ENCODE data around the gene ATG7. TPM values are rescaled to one million over a fixed set of nuclear protein-coding genes. Genes with fewer than 3 reads are reported as not detected.
"Not testable (repeated sequence)": the region's sequence is repeated elsewhere in the genome, so short reads cannot be mapped to it uniquely, and the experiment has no call there.

The ATG7 gene
- total RNA-seq, 1 donor from 2014 or later, result 55.0 TPM

- TF ChIP-seq, protein P1, sequence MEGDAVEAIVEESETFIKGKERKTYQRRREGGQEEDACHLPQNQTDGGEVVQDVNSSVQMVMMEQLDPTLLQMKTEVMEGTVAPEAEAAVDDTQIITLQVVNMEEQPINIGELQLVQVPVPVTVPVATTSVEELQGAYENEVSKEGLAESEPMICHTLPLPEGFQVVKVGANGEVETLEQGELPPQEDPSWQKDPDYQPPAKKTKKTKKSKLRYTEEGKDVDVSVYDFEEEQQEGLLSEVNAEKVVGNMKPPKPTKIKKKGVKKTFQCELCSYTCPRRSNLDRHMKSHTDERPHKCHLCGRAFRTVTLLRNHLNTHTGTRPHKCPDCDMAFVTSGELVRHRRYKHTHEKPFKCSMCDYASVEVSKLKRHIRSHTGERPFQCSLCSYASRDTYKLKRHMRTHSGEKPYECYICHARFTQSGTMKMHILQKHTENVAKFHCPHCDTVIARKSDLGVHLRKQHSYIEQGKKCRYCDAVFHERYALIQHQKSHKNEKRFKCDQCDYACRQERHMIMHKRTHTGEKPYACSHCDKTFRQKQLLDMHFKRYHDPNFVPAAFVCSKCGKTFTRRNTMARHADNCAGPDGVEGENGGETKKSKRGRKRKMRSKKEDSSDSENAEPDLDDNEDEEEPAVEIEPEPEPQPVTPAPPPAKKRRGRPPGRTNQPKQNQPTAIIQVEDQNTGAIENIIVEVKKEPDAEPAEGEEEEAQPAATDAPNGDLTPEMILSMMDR (IDR thresholded peaks at IDR 0.05), result no peak
- TF ChIP-seq POLR2A (IDR thresholded peaks at IDR 0.05) (no peak), POLR2AphosphoS5 (IDR thresholded peaks at IDR 0.05; ENCODE audit: insufficient read depth in 1 of 2, low read depth in 1 of 2) (no peak)
- DNase-seq (ENCODE audit: extremely low spot score in 2 of 2), result no peak
- intact Hi-C loops (cut with DNase I), result no loop called here
- Histone ChIP-seq H3K36me3 (no peaks in the 10 kb centered on the region), H3K4me1 (peaks cover 66% of the 10 kb centered on the region), H3K4me3 (no peak overlapping the region), H3K27me3 (no peaks in the 10 kb centered on the region), H3K27ac (peak overlapping the region; percentile 75), H3K9me3 (no peaks in the 10 kb centered on the region)
Measured at GRCh38 chr3:11479221-11479620, 207.0 kb downstream of the ATG7 start.

GRCh38 chr3:11480663-11481298 is 208.6 kb downstream of the ATG7 start:
- no peak for DNase-seq (ENCODE audit: extremely low spot score in 2 of 2)
- H3K9me3 ChIP-seq, result no peaks in the 10 kb centered on the region
- TF ChIP-seq POLR2AphosphoS5 (IDR thresholded peaks at IDR 0.05; ENCODE audit: insufficient read depth in 1 of 2, low read depth in 1 of 2), result peak in 1 of 2 donors; percentile 89
- TF ChIP-seq, protein P1 (IDR thresholded peaks at IDR 0.05), result no peak
- H3K36me3 ChIP-seq, result no peaks in the 10 kb centered on the region
- intact Hi-C loops (cut with DNase I), result no loop called here
- no peak overlapping the region for H3K4me3 ChIP-seq
- H3K27me3 ChIP-seq, result no peaks in the 10 kb centered on the region
- H3K27ac ChIP-seq, result peak overlapping the region; percentile 75
- peaks cover 66% of the 10 kb centered on the region for H3K4me1 ChIP-seq

DNA sequence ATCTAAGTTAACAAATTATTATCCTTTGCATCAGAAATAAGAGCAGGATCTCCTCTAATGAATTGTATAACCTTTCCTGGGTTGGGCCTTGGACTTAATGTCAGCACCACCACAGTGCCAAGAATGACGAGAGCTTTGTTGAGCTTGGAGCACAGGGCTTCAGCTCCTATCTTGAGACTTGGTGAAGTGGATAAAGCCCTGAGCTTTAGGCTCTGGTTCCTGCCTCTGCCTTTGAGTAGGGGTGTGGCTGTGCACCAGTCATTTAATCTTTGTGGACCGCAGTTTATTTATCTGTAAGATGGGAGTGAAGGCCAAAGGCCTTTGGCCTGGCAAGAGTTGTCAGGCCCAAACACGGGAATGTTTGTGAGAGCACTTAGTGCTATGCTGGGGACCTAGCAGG is 209.4 kb downstream of the ATG7 start:
- DNase-seq (ENCODE audit: extremely low spot score in 2 of 2), result no peak
- peak overlapping the region; percentile 75 for H3K27ac ChIP-seq

DNA sequence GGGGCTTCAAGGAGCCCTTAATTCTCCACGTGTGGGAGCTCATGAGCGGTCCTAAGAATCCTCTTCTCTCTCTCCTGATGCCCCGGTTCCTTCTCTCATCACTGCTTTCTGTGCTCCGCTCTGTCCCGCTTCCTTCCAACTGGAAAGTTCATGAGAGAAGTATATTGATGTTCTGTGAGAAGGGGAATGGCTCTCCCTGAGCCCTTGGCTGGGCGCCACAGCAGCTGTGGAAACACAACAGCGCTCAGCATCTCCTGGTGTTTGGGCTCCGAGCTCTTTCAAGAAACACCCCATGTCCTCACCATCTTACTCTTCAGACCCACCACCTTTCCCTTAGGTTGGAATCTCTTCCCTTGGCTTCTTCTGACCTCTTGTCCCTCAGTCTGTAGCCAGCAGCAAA is 209.8 kb downstream of the ATG7 start:
- Histone ChIP-seq H3K27ac (peak overlapping the region; percentile 75), H3K9me3 (no peaks in the 10 kb centered on the region), H3K4me3 (no peak overlapping the region), H3K36me3 (no peaks in the 10 kb centered on the region), H3K27me3 (no peaks in the 10 kb centered on the region), H3K4me1 (peaks cover 54% of the 10 kb centered on the region)
- intact Hi-C loops (cut with DNase I), result no loop called here
- no peak for DNase-seq (ENCODE audit: extremely low spot score in 2 of 2)
- TF ChIP-seq POLR2AphosphoS5 (IDR thresholded peaks at IDR 0.05; ENCODE audit: insufficient read depth in 1 of 2, low read depth in 1 of 2) (no peak), POLR2A (IDR thresholded peaks at IDR 0.05) (no peak)
- TF ChIP-seq, protein P1 (IDR thresholded peaks at IDR 0.05), result no peak

More for the DNA sequence above, 209.4 kb downstream of the ATG7 start:
- Histone ChIP-seq H3K4me3 (no peak overlapping the region), H3K36me3 (no peaks in the 10 kb centered on the region), H3K9me3 (no peaks in the 10 kb centered on the region), H3K27me3 (no peaks in the 10 kb centered on the region), H3K4me1 (peaks cover 58% of the 10 kb centered on the region)
- TF ChIP-seq, protein P1 (IDR thresholded peaks at IDR 0.05), result no peak
- TF ChIP-seq POLR2A (IDR thresholded peaks at IDR 0.05) (no peak), POLR2AphosphoS5 (IDR thresholded peaks at IDR 0.05; ENCODE audit: insufficient read depth in 1 of 2, low read depth in 1 of 2) (no peak)
- intact Hi-C loops (cut with DNase I), result no loop called here

GRCh38 chr3:11488356-11488755 is 216.2 kb downstream of the ATG7 start:
- DNase-seq (ENCODE audit: extremely low spot score in 2 of 2); H3K4me1 ChIP-seq; H3K9me3 ChIP-seq; intact Hi-C loops (cut with DNase I); H3K36me3 ChIP-seq; H3K4me3 ChIP-seq; H3K27me3 ChIP-seq; H3K27ac ChIP-seq: not testable (repeated sequence)

Measured in vagina (tissue), 2 donors.